HL-60 (cell line): ENCODE results near the gene TXNRD3.

Experiments
- DNase-seq, 2 experiments: peaks; one replicate each; pipeline ENCODE4 v3.0.0-alpha.2; 2010 to 2020; ENCODE audit warnings: low read depth in 1 of 2, low spot score in 1 of 2
- H3K27ac ChIP-seq: fragments of 250-450 bp; sonication (Bioruptor Pico); replicated peaks from 2 replicates; pipeline ENCODE4 v1.5.1; 2020; ENCODE audit warnings: mild to moderate bottlenecking, moderate library complexity
- H3K27me3 ChIP-seq: fragments of 250-450 bp; sonication (Bioruptor Pico); 2 replicates; pipeline ENCODE4 v1.5.1; 2021; ENCODE audit warnings: mild to moderate bottlenecking, moderate library complexity; ENCODE audit not compliant: insufficient read depth, poor library complexity, severe bottlenecking
- H3K4me3 ChIP-seq: replicated peaks from 2 replicates; pipeline ENCODE4 v1.5.1; 2011; ENCODE audit warnings: mild to moderate bottlenecking, control low read depth, low read length; ENCODE audit not compliant: insufficient read depth
- GABPA ChIP-seq: IDR thresholded peaks from 2 replicates; pipeline ENCODE4 v1.6.1; 2012; ENCODE audit warnings: low read depth
- POLR2AphosphoS5 ChIP-seq: IDR thresholded peaks from 2 replicates; pipeline ENCODE4 v1.6.1; 2012; ENCODE audit warnings: low read depth
- SPI1 ChIP-seq: IDR thresholded peaks from 2 replicates; pipeline ENCODE4 v1.6.1; 2012; ENCODE audit warnings: low read depth, mild to moderate bottlenecking, borderline replicate concordance
- TF ChIP-seq, protein P1 (sequence below): IDR thresholded peaks from 2 replicates; pipeline ENCODE4 v1.6.1; 2012; ENCODE audit warnings: low read depth; ENCODE audit not compliant: insufficient replicate concordance
- TF ChIP-seq, protein P2 (sequence below): IDR thresholded peaks from one replicate; pipeline ENCODE4 v1.5.1; 2011; ENCODE audit warnings: low read length, control low read depth, inconsistent platforms; ENCODE audit not compliant: insufficient read depth

Gene TXNRD3

GRCh38 chr3:126644615-126645014, 10.3 kb downstream of the TXNRD3 start:
- TF ChIP-seq SPI1 (no peak), POLR2AphosphoS5 (no peak), GABPA (no peak)
- TF ChIP-seq, protein P1, sequence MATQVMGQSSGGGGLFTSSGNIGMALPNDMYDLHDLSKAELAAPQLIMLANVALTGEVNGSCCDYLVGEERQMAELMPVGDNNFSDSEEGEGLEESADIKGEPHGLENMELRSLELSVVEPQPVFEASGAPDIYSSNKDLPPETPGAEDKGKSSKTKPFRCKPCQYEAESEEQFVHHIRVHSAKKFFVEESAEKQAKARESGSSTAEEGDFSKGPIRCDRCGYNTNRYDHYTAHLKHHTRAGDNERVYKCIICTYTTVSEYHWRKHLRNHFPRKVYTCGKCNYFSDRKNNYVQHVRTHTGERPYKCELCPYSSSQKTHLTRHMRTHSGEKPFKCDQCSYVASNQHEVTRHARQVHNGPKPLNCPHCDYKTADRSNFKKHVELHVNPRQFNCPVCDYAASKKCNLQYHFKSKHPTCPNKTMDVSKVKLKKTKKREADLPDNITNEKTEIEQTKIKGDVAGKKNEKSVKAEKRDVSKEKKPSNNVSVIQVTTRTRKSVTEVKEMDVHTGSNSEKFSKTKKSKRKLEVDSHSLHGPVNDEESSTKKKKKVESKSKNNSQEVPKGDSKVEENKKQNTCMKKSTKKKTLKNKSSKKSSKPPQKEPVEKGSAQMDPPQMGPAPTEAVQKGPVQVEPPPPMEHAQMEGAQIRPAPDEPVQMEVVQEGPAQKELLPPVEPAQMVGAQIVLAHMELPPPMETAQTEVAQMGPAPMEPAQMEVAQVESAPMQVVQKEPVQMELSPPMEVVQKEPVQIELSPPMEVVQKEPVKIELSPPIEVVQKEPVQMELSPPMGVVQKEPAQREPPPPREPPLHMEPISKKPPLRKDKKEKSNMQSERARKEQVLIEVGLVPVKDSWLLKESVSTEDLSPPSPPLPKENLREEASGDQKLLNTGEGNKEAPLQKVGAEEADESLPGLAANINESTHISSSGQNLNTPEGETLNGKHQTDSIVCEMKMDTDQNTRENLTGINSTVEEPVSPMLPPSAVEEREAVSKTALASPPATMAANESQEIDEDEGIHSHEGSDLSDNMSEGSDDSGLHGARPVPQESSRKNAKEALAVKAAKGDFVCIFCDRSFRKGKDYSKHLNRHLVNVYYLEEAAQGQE = no peak
- TF ChIP-seq, protein P2, sequence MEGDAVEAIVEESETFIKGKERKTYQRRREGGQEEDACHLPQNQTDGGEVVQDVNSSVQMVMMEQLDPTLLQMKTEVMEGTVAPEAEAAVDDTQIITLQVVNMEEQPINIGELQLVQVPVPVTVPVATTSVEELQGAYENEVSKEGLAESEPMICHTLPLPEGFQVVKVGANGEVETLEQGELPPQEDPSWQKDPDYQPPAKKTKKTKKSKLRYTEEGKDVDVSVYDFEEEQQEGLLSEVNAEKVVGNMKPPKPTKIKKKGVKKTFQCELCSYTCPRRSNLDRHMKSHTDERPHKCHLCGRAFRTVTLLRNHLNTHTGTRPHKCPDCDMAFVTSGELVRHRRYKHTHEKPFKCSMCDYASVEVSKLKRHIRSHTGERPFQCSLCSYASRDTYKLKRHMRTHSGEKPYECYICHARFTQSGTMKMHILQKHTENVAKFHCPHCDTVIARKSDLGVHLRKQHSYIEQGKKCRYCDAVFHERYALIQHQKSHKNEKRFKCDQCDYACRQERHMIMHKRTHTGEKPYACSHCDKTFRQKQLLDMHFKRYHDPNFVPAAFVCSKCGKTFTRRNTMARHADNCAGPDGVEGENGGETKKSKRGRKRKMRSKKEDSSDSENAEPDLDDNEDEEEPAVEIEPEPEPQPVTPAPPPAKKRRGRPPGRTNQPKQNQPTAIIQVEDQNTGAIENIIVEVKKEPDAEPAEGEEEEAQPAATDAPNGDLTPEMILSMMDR = no peak
- DNase-seq = no peak
- Histone ChIP-seq H3K27me3 (no peaks in the 10 kb centered on the region), H3K4me3 (no peak overlapping the region), H3K27ac (no peak overlapping the region)

DNA sequence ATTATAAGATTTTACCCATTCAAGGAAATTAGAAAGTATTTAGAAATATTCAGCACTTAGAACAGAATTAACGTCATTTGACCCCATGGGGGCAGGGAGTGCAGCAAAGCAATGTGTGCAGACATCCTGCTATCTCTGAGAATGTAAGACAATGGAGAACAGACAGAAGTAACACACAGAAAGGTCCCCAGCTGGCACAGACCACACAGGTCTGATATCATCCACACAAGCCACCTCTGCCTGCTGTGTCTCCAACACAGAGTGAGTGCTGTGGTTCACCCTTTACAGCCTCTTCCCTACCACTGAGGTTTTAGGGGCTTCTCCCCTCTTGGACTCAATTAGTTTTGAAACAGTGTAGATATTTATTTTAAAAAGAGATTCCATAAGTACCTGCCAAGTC, 16.1 kb downstream of the TXNRD3 start:
- no peak for TF ChIP-seq SPI1
- TF ChIP-seq POLR2AphosphoS5 = no peak
- TF ChIP-seq GABPA = no peak
- TF ChIP-seq, protein P1 = no peak
- TF ChIP-seq, protein P2 = no peak
- Histone ChIP-seq H3K27me3 (no peaks in the 10 kb centered on the region), H3K4me3 (no peak overlapping the region), H3K27ac (no peak overlapping the region)
- DNase-seq = no peak

- TF ChIP-seq SPI1 (no peak), GABPA (no peak), POLR2AphosphoS5 (no peak)
- TF ChIP-seq, protein P2 = no peak
- TF ChIP-seq, protein P1 = no peak
- no peak overlapping the region for H3K4me3 ChIP-seq
- H3K27me3 ChIP-seq = no peaks in the 10 kb centered on the region
- no peak for DNase-seq
- H3K27ac ChIP-seq = no peak overlapping the region
Measured at GRCh38 chr3:126636436-126636835, 18.5 kb downstream of the TXNRD3 start.
